Ishikawa (cell line): ENCODE data around the gene SPATA16.
A peak's percentile ranks its signal among the peaks of the same experiment; 100 is the strongest.

ENCODE experiments used
- CEBPB ChIP-seq: IDR thresholded peaks from 2 replicates; pipeline ENCODE4 v1.6.1; 2012
- CREB1 ChIP-seq: IDR thresholded peaks from 2 replicates; pipeline ENCODE4 v1.6.1; 2012; ENCODE audit warnings: low read depth
- EGR1 ChIP-seq: IDR thresholded peaks from 2 replicates; pipeline ENCODE4 v1.6.1; 2012
- EP300 ChIP-seq: IDR thresholded peaks from 2 replicates; pipeline ENCODE4 v1.6.1; 2012; ENCODE audit warnings: borderline replicate concordance
- FOXM1 ChIP-seq: IDR thresholded peaks from 2 replicates; pipeline ENCODE4 v1.6.1; 2012; ENCODE audit warnings: low read depth, borderline replicate concordance
- NFIC ChIP-seq: IDR thresholded peaks from 2 replicates; pipeline ENCODE4 v1.6.1; 2012
- RAD21 ChIP-seq: IDR thresholded peaks from 2 replicates; pipeline ENCODE4 v1.6.1; 2012; ENCODE audit warnings: low read depth
- TAF1 ChIP-seq: IDR thresholded peaks from 2 replicates; pipeline ENCODE4 v1.6.1; 2012; ENCODE audit warnings: low read depth, mild to moderate bottlenecking
- TCF12 ChIP-seq: IDR thresholded peaks from 2 replicates; pipeline ENCODE4 v1.6.1; 2012; ENCODE audit warnings: low read depth
- TEAD4 ChIP-seq: IDR thresholded peaks from 2 replicates; pipeline ENCODE4 v1.6.1; 2012
- YY1 ChIP-seq: IDR thresholded peaks from 2 replicates; pipeline ENCODE4 v1.6.1; 2012; ENCODE audit warnings: low read depth
- ZBTB7A ChIP-seq: IDR thresholded peaks from 2 replicates; pipeline ENCODE4 v1.6.1; 2012; ENCODE audit warnings: low read depth
- TF ChIP-seq, protein P1 (sequence below): IDR thresholded peaks from 2 replicates; pipeline ENCODE4 v1.6.1; 2012
- TF ChIP-seq, protein P2 (sequence below): IDR thresholded peaks from 2 replicates; pipeline ENCODE4 v1.6.1; 2012; ENCODE audit warnings: low read depth, mild to moderate bottlenecking
- TF ChIP-seq, protein P3 (sequence below): IDR thresholded peaks from 2 replicates; pipeline ENCODE4 v1.6.1; 2012

Gene SPATA16

DNA sequence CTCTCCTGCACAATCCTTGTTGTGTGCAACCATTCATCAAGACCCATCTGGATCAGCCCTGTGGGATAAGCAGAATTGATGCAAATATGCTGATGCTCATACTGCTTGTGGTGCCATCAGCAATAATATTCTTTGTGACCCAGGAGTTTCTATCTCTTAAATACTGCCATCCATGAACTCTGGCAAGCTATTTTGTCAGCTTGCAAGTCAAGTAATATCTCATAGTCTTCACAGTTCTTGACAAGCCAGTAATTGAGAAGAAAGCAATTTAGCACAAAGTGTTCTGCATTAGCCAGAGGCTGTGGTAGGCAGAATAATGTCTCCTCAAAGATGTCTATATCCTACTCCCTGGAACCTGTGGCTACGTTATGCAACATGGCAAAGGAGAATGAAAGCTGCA, 49.0 kb downstream of the SPATA16 start:
- TF ChIP-seq EP300 (no peak), TAF1 (no peak), CEBPB (no peak), RAD21 (no peak), ZBTB7A (no peak), TEAD4 (no peak), FOXM1 (no peak), TCF12 (no peak), CREB1 (no peak), NFIC (no peak), EGR1 (no peak), YY1 (no peak)
- TF ChIP-seq, protein P1, sequence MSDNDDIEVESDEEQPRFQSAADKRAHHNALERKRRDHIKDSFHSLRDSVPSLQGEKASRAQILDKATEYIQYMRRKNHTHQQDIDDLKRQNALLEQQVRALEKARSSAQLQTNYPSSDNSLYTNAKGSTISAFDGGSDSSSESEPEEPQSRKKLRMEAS = no peak
- TF ChIP-seq, protein P2, sequence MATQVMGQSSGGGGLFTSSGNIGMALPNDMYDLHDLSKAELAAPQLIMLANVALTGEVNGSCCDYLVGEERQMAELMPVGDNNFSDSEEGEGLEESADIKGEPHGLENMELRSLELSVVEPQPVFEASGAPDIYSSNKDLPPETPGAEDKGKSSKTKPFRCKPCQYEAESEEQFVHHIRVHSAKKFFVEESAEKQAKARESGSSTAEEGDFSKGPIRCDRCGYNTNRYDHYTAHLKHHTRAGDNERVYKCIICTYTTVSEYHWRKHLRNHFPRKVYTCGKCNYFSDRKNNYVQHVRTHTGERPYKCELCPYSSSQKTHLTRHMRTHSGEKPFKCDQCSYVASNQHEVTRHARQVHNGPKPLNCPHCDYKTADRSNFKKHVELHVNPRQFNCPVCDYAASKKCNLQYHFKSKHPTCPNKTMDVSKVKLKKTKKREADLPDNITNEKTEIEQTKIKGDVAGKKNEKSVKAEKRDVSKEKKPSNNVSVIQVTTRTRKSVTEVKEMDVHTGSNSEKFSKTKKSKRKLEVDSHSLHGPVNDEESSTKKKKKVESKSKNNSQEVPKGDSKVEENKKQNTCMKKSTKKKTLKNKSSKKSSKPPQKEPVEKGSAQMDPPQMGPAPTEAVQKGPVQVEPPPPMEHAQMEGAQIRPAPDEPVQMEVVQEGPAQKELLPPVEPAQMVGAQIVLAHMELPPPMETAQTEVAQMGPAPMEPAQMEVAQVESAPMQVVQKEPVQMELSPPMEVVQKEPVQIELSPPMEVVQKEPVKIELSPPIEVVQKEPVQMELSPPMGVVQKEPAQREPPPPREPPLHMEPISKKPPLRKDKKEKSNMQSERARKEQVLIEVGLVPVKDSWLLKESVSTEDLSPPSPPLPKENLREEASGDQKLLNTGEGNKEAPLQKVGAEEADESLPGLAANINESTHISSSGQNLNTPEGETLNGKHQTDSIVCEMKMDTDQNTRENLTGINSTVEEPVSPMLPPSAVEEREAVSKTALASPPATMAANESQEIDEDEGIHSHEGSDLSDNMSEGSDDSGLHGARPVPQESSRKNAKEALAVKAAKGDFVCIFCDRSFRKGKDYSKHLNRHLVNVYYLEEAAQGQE = no peak
- TF ChIP-seq, protein P3, sequence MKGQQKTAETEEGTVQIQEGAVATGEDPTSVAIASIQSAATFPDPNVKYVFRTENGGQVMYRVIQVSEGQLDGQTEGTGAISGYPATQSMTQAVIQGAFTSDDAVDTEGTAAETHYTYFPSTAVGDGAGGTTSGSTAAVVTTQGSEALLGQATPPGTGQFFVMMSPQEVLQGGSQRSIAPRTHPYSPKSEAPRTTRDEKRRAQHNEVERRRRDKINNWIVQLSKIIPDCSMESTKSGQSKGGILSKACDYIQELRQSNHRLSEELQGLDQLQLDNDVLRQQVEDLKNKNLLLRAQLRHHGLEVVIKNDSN = no peak

DNA sequence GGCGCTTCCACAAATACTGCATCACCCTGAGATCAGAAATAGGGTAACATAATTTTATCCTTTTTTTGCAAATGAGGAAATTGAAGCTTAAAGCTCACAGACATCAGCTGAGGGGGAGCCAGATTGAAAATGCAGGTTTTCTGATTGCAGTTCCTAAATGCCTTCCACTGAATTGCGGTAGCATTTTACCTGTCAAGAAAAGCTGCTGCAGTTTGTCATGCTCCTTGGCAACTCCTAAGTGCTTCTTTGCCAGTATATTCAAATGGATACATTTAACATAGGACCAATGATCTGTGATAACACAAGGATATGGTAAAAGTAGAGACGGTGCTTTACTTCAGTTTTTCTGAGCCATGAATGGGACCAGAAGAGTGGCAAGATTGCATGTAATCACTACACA, 50.5 kb downstream of the SPATA16 start:
- no peak for TF ChIP-seq TCF12

DNA sequence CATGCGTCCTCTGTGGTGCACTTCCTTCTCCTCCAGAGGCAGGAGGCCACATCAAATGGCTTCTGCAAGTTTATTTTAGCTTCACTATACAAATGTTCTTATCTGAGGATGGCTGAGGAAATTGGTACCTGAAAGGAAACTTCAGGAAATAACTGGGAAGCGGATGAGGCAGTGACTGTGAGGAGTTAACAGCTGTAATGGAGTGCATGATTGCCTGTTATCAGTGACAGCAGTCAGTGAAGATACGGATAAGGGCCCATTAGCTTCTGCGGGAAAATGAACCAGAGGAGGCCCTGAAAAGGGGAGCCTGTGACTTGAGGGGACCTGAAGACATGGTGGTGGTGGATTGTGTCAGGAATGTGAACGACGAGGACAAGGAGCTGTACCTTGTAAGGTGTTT, 51.8 kb downstream of the SPATA16 start:
- TF ChIP-seq EGR1 = no peak
- TF ChIP-seq TEAD4 = no peak
- no peak for TF ChIP-seq RAD21
- no peak for TF ChIP-seq CREB1
- TF ChIP-seq CEBPB = no peak
- TF ChIP-seq, protein P2 = no peak
- no peak for TF ChIP-seq NFIC
- TF ChIP-seq TCF12 = no peak
- TF ChIP-seq ZBTB7A = no peak
- no peak for TF ChIP-seq EP300
- no peak for TF ChIP-seq FOXM1
- TF ChIP-seq TAF1 = no peak
- TF ChIP-seq YY1 = no peak
- TF ChIP-seq, protein P3 = no peak
- TF ChIP-seq, protein P1 = no peak

DNA sequence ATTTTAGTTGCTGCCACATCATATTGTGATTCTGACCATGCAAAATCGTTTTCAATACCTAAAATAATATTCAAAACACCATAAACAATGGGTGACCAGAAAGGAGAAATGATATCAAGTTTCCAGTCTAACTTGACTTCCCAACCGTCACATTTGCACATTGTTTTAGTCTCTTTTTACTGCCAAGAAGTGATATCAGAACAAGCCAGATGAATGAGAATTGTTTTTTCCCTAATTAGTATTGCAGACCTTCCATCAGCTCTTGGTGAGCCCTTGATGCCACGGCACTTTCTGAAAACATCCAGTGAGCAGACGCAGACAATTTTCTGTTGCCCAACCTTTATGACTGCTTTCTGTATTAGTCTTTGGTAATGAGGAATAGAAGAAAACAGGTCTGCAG, 62.5 kb downstream of the SPATA16 start:
- no peak for TF ChIP-seq RAD21
- TF ChIP-seq EP300 = peak; percentile 51; the same call in 1 of the 2 replicates
- TF ChIP-seq NFIC = peak; percentile 28

DNA sequence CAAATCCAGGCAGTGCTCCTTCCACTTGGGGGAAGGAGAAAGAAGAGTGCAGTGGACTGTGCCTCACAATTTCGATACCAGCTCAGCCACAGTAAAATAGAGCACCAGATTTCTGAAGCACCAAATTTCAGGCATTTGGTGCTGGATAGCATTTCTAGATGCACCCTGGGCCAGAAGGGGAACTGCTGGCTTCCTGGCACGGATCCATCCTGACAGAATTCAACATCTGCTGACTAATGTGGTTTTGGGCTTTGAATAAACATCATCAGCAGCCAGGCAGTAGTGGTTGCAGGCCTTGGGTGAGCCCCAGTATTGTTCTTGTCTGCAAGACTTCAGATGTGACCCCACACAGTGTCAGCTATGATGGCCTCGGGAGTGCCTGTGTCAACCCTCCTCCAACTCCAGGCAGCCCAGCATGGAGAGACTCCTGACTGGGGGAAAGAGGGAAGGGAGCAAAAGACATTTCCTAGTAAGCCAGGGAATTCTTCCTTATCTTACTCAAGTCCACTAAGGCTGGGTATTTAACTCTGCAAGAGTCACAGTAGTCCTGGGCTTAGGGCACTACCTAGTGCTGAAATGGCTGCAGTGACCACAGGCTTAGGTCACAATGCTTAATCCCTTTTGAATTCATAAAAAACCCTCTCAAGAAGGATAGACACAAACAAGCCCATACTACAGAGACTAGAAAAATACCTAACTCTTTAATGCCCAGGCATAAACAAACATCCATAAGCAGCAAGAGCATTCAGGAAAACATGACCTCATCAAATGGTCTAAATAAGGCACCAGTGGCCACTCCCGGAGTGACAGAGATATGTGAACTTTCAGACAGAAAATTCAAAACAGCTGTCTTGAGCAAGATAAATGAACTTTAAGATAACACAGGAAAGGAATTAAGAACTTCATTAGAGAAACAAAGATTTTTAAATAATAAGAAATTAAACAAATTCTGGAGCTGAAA, 74.7 kb downstream of the SPATA16 start:
- TF ChIP-seq, protein P2 = peak; percentile 24; the same call in 1 of the 2 replicates
- no peak for TF ChIP-seq EGR1
